GM18517 (cell line): ENCODE data around the gene PDE7B.

Experiments used
- ATAC-seq: cut with Tn5 transposase; IDR thresholded peaks from one replicate; pipeline ENCODE4 v1.9.1; 2021; ENCODE audit warnings: mild to moderate bottlenecking, moderate library complexity; ENCODE audit not compliant: unreplicated experiment

The PDE7B gene

GRCh38 chr6:136022224-136022874 is 170.8 kb downstream of the PDE7B start:
- ATAC-seq = no peak

- ATAC-seq = no peak
These were observed 173.2 kb downstream of the PDE7B start for GRCh38 chr6:136024711-136025110.

GRCh38 chr6:136025736-136026135 is 174.2 kb downstream of the PDE7B start:
- no peak for ATAC-seq

- no peak for ATAC-seq
These were observed 178.6 kb downstream of the PDE7B start for GRCh38 chr6:136030131-136030530.

- no peak for ATAC-seq
These were observed 180.5 kb downstream of the PDE7B start for GRCh38 chr6:136031982-136032381.

GRCh38 chr6:136033416-136033815 is 181.9 kb downstream of the PDE7B start:
- no peak for ATAC-seq

- ATAC-seq = no peak
These were observed 182.9 kb downstream of the PDE7B start for GRCh38 chr6:136034422-136034821.

- ATAC-seq = no peak
These were observed 184.0 kb downstream of the PDE7B start for GRCh38 chr6:136035378-136036070.

GRCh38 chr6:136036071-136036380 is 184.5 kb downstream of the PDE7B start:
- no peak for ATAC-seq

- ATAC-seq = no peak
These were observed 185.1 kb downstream of the PDE7B start for GRCh38 chr6:136036601-136037000.

GRCh38 chr6:136037242-136037875 is 185.9 kb downstream of the PDE7B start:
- ATAC-seq = no peak

GRCh38 chr6:136037876-136038460 is 186.5 kb downstream of the PDE7B start:
- ATAC-seq = no peak

GRCh38 chr6:136038531-136038930 is 187.0 kb downstream of the PDE7B start:
- no peak for ATAC-seq

GRCh38 chr6:136039185-136039584 is 187.7 kb downstream of the PDE7B start:
- ATAC-seq = no peak

- no peak for ATAC-seq
These were observed 199.0 kb downstream of the PDE7B start for GRCh38 chr6:136050475-136050874.

GRCh38 chr6:136051140-136051775 is 199.8 kb downstream of the PDE7B start:
- no peak for ATAC-seq

- ATAC-seq = no peak
These were observed 200.5 kb downstream of the PDE7B start for GRCh38 chr6:136052031-136052430.

GRCh38 chr6:136058852-136059251 is 207.4 kb downstream of the PDE7B start:
- ATAC-seq = no peak

GRCh38 chr6:136059308-136059707 is 207.8 kb downstream of the PDE7B start:
- no peak for ATAC-seq

GRCh38 chr6:136060052-136060451 is 208.6 kb downstream of the PDE7B start:
- ATAC-seq = no peak

GRCh38 chr6:136060759-136061158 is 209.3 kb downstream of the PDE7B start:
- ATAC-seq = no peak
